GM12878 (cell line): Measurements from ENCODE around the gene PGK1. TPM values are rescaled to one million over a fixed set of nuclear protein-coding genes. Genes with fewer than 3 reads are reported as not detected.

Experiments
- ATAC-seq: fragments of 200-7000 bp; cut with Tn5 transposase; 3 replicates; pipeline ENCODE4 v1.9.1; 2020; ENCODE audit warnings: mild to moderate bottlenecking, moderate library complexity
- BruUV-seq: library from RNA; stranded (reverse); fragments of 400-500 nt; replicated peaks from 2 replicates; lab custom pipeline; 2021; lab: Mats Ljungman, UMichigan
- CTCF ChIA-PET: fragments of 300-600 bp; sonication (Branson Sonifier 250); formaldehyde crosslinking; extraction: SDS; loops from one replicate; lab custom pipeline; 2021; ENCODE audit warnings: inconsistent platforms; lab: Yijun Ruan, JAX
- POLR2A ChIA-PET: fragments of 350-600 bp; formaldehyde crosslinking; extraction: SDS; loops from one replicate; lab custom pipeline; 2021; ENCODE audit warnings: inconsistent platforms; lab: Charles Lee
- RAD21 ChIA-PET: fragments of 300-600 bp; sonication (Branson Sonifier 250); formaldehyde crosslinking; loops from one replicate; lab custom pipeline; 2023; ENCODE audit warnings: antibody characterized with exemption; ENCODE audit not compliant: unreplicated experiment; lab: Charles Lee
- SMC1A ChIA-PET: fragments of 300-600 bp; sonication (Branson Sonifier 250); formaldehyde crosslinking; loops from one replicate; lab custom pipeline; 2023; ENCODE audit not compliant: unreplicated experiment, uncharacterized antibody; lab: Charles Lee
- DNase-seq: peaks from one replicate; pipeline ENCODE4 v3.0.0-alpha.2; 2011; ENCODE audit warnings: low read depth, low spot score
- FAIRE-seq: peaks from 3 replicates; lab custom pipeline; 2011; peaks lifted over from hg19 to GRCh38; lab: Jason Lieb, UNC
- H2AFZ ChIP-seq: 2 replicates; pipeline ENCODE4 v1.6.0; 2011; ENCODE audit warnings: low read depth, low read length, control low read depth; ENCODE audit not compliant: control insufficient read depth
- H3K27ac ChIP-seq: 2 replicates; pipeline ENCODE4 v1.5.1; 2011; ENCODE audit warnings: control low read depth; ENCODE audit not compliant: control insufficient read depth, insufficient read depth
- H3K27me3 ChIP-seq, 2 experiments: replicated peaks in 1 of 2; 2 replicates each; pipeline versions ENCODE4 v1.6.0 to v1.6.1; 2011; ENCODE audit warnings: low read length in 1 of 2; ENCODE audit not compliant: control insufficient read depth in 2 of 2, insufficient read depth in 2 of 2
- H3K36me3 ChIP-seq, 2 experiments: 2 replicates each; pipeline ENCODE4 v1.5.1; 2011; ENCODE audit warnings: low read length in 1 of 2; ENCODE audit not compliant: control insufficient read depth in 2 of 2, insufficient read depth in 2 of 2
- H3K4me1 ChIP-seq: 2 replicates; pipeline ENCODE4 v1.6.1; 2011; ENCODE audit warnings: mild to moderate bottlenecking, low read length, moderate library complexity, mixed read lengths; ENCODE audit not compliant: control insufficient read depth, insufficient read depth
- H3K4me2 ChIP-seq: 2 replicates; pipeline ENCODE4 v1.6.0; 2011; ENCODE audit warnings: control low read depth; ENCODE audit not compliant: control insufficient read depth, insufficient read depth
- H3K4me3 ChIP-seq: fragments of 200-600 bp; sonication (generic); 2 replicates; pipeline ENCODE4 v1.5.1; 2016
- H3K79me2 ChIP-seq: 2 replicates; pipeline ENCODE4 v1.6.0; 2011; ENCODE audit warnings: low read length; ENCODE audit not compliant: control insufficient read depth, insufficient read depth
- H3K9ac ChIP-seq: 2 replicates; pipeline ENCODE4 v1.8.0; 2011; ENCODE audit warnings: low read length, control low read depth, mixed read lengths; ENCODE audit not compliant: control insufficient read depth, insufficient read depth
- H3K9me3 ChIP-seq: replicated peaks from 3 replicates; pipeline ENCODE4 v1.5.1; 2011; ENCODE audit warnings: mild to moderate bottlenecking, low read length; ENCODE audit not compliant: control insufficient read depth, insufficient read depth
- H4K20me1 ChIP-seq: 2 replicates; pipeline ENCODE4 v1.6.0; 2011; ENCODE audit not compliant: control insufficient read depth, insufficient read depth
- ETV6 ChIP-seq, 2 experiments: fragments of 450-650 bp in 1 of 2; IDR thresholded peaks in 1 of 2; conservative IDR thresholded peaks in 1 of 2; 2 replicates each; pipeline ENCODE4 v1.6.1; 2014; ENCODE audit warnings: antibody characterized with exemption in 1 of 2, borderline replicate concordance in 1 of 2, low read depth in 1 of 2, mild to moderate bottlenecking in 1 of 2, moderate library complexity in 1 of 2
- NRF1 ChIP-seq: conservative IDR thresholded peaks from 2 replicates; pipeline ENCODE4 v1.6.1; 2011; ENCODE audit warnings: mild to moderate bottlenecking, low read depth, low read length, improper control_type of control experiment
- POU2F2 ChIP-seq: IDR thresholded peaks from 3 replicates; pipeline ENCODE4 v1.6.1; 2011; ENCODE audit warnings: low read depth, mild to moderate bottlenecking, low read length, borderline replicate concordance
- RUNX3 ChIP-seq: IDR thresholded peaks from 2 replicates; pipeline ENCODE4 v1.6.1; 2012; ENCODE audit warnings: low read length, inconsistent platforms
- SKIL ChIP-seq: fragments of 450-650 bp; IDR thresholded peaks from 2 replicates; pipeline ENCODE4 v1.6.1; 2017; ENCODE audit warnings: mild to moderate bottlenecking, low read depth, inconsistent platforms; ENCODE audit not compliant: poor library complexity, severe bottlenecking
- SMC3 ChIP-seq: IDR thresholded peaks from 2 replicates; pipeline ENCODE4 v1.6.1; 2011; ENCODE audit warnings: low read length, improper control_type of control experiment, borderline replicate concordance
- TAF1 ChIP-seq: IDR thresholded peaks from 2 replicates; pipeline ENCODE4 v1.6.1; 2011; ENCODE audit warnings: mild to moderate bottlenecking, low read depth, low read length, borderline replicate concordance
- TCF3 ChIP-seq: IDR thresholded peaks from 2 replicates; pipeline ENCODE4 v1.6.1; 2012; ENCODE audit warnings: low read depth, mild to moderate bottlenecking, low read length, borderline replicate concordance; ENCODE audit not compliant: insufficient read depth
- WRNIP1 ChIP-seq: IDR thresholded peaks from 2 replicates; pipeline ENCODE4 v1.6.1; 2011; ENCODE audit warnings: low read depth, low read length, improper control_type of control experiment, borderline replicate concordance
- YY1 ChIP-seq: IDR thresholded peaks from 2 replicates; pipeline ENCODE4 v1.6.1; 2011; ENCODE audit warnings: low read depth, mild to moderate bottlenecking, low read length
- ZSCAN29 ChIP-seq: fragments of 450-650 bp; IDR thresholded peaks from 2 replicates; pipeline ENCODE4 v1.6.1; 2017; ENCODE audit warnings: mild to moderate bottlenecking, moderate library complexity
- in situ Hi-C: fragments of 300-500 bp; cut with MboI; formaldehyde crosslinking; loops from 9 replicates; pipeline ENCODE4 v1.14.3; 2018; ENCODE audit warnings: mixed read lengths
- intact Hi-C: fragments of 100-400 bp; cut with micrococcal nuclease; formaldehyde crosslinking; loops from one replicate; pipeline ENCODE4 v1.14.2; 2022; ENCODE audit not compliant: unreplicated experiment
- polyA plus RNA-seq, 11 experiments: library from polyadenylated mRNA; depleted of rRNA in 4 of 11; unstranded in 6 of 11; stranded (reverse) in 5 of 11; fragments of >200 nt; fragmentation: Nextera tagmentation in 4 of 11; fragmentation: Illumina TruSeq in 1 of 11; extraction: Ambion mirVana in 4 of 11; extraction: Trizol in 1 of 11; gene quantifications; 1 replicate in 1 of 11; 2 replicates in 10 of 11; pipeline versions ENCODE4 v1.2.1 to v1.2.3, GENCODE V29; 2011 to 2016; ENCODE audit warnings: inconsistent platforms in 2 of 11, missing spikeins in 2 of 11, low read depth in 1 of 11
- total RNA-seq, 4 experiments: library from RNA; depleted of rRNA in 3 of 4; stranded (reverse); fragments of >200 nt in 3 of 4; fragmentation: Illumina TruSeq in 1 of 4; extraction: Trizol in 1 of 4; gene quantifications; 2 replicates each; pipeline versions ENCODE4 v1.2.1 to v1.2.3, GENCODE V29; 2013 to 2021
- TF ChIP-seq, protein P1 (sequence below), 3 experiments: IDR thresholded peaks in 2 of 3; conservative IDR thresholded peaks in 1 of 3; 2 replicates each; pipeline ENCODE4 v1.5.1; 2011; ENCODE audit warnings: low read depth in 3 of 3, low read length in 3 of 3, mild to moderate bottlenecking in 3 of 3, control low read depth in 2 of 3, moderate library complexity in 2 of 3, inconsistent platforms in 1 of 3, mixed read lengths in 1 of 3; ENCODE audit not compliant: control insufficient read depth in 2 of 3, insufficient read depth in 1 of 3; ENCODE audit errors: extremely low read depth in 1 of 3

PGK1 gene
- total and polyA plus RNA-seq, 10 of the 15 experiments (the other 5 are each of a cell fraction or from before 2014, with no cell fraction given) = 370 to 1,825 (median 629) TPM

DNA sequence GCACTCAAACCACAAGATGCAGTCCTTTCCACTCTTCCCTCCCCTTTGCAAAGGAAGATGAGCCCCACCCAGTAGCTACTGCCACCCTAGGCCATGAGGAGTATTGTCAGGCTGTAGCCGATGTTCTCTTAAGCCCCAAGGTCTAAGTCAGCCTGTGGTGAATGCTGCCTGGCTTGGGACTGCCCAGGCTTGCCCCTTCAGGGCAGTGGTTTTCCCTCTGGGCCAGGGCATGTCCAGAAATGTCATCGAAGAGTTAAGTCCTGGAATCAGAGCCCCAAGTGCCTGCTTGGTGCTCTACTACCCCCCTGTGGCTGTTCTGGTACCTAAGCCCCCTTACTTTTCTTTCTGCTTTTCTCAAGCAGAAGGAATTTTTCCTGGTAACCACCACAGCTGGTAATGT lies 11.8 kb upstream of the PGK1 start (continued):
- peak; percentile 17 for TF ChIP-seq SKIL
- TF ChIP-seq YY1 = no peak
- TF ChIP-seq WRNIP1 = no peak
- TF ChIP-seq, protein P1, sequence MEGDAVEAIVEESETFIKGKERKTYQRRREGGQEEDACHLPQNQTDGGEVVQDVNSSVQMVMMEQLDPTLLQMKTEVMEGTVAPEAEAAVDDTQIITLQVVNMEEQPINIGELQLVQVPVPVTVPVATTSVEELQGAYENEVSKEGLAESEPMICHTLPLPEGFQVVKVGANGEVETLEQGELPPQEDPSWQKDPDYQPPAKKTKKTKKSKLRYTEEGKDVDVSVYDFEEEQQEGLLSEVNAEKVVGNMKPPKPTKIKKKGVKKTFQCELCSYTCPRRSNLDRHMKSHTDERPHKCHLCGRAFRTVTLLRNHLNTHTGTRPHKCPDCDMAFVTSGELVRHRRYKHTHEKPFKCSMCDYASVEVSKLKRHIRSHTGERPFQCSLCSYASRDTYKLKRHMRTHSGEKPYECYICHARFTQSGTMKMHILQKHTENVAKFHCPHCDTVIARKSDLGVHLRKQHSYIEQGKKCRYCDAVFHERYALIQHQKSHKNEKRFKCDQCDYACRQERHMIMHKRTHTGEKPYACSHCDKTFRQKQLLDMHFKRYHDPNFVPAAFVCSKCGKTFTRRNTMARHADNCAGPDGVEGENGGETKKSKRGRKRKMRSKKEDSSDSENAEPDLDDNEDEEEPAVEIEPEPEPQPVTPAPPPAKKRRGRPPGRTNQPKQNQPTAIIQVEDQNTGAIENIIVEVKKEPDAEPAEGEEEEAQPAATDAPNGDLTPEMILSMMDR (IDR thresholded peaks at IDR 0.05 in 2 of 3, conservative IDR thresholded peaks at IDR 0.05 in 1 of 3; ENCODE audit: control insufficient read depth in 2 of 3, extremely low read depth in 1 of 3, insufficient read depth in 1 of 3, low read depth in 3 of 3, low read length in 3 of 3) = peak; percentile 45; a peak in 5 of 6 replicates
- no peak for TF ChIP-seq NRF1
- peak; percentile 33; the same call in 1 of the 2 replicates for TF ChIP-seq RUNX3
- TF ChIP-seq SMC3 = peak; percentile 27; the same call in 1 of the 2 replicates
- TF ChIP-seq ETV6 (conservative IDR thresholded peaks at IDR 0.05 in 1 of 2, IDR thresholded peaks at IDR 0.05 in 1 of 2; ENCODE audit: borderline replicate concordance in 1 of 2, low read depth in 1 of 2) = no peak

DNA sequence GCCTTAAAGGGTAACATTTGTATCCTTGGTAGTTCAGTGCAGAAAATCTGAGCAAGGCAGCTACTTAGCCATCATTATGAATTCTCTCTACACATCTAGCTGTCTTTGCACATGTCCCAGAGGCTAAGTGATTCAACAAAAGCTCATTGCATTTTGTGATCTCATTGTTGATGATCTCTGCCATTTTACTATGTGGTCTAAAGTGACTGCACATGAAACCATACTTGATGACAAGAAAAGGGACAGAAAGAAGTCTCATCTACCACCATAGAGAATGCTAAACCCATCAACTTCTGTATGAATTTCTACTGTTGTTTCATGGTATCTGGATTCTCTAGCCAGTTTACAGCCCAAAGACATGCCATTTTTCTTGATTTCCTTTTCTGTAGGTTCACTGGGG lies 5.9 kb upstream of the PGK1 start:
- Histone ChIP-seq H3K36me3 (no peaks in the 10 kb centered on the region), H4K20me1 (no peaks in the 10 kb centered on the region), H3K4me2 (no peak overlapping the region), H3K9ac (no peak overlapping the region), H2AFZ (no peak overlapping the region), H3K4me1 (no peaks in the 10 kb centered on the region; the same call in 1 of the 2 replicates), H3K79me2 (no peaks in the 10 kb centered on the region), H3K27me3 (no peaks in the 10 kb centered on the region), H3K9me3 (peaks cover 4% of the 10 kb centered on the region; the same call in 2 of the 3 replicates), H3K27ac (no peak overlapping the region), H3K4me3 (no peak overlapping the region)
- no peak for ATAC-seq
- intact Hi-C loops = no loop called here
- CTCF ChIA-PET = interaction anchor here (1.4 kb wide), 1 partner anchor 187 kb away, joined by 4 read pairs; the partner anchor contains the start of gene ATP7A
- SMC1A ChIA-PET = interaction anchor here (1.5 to 1.9 kb wide), 2 partner anchors 33 to 73 kb away, joined by 5 read pairs; no protein-coding TSS in a partner anchor
- in situ Hi-C loops = no loop called here
- no peak for DNase-seq
- no peak for TF ChIP-seq ZSCAN29
- TF ChIP-seq TCF3 = no peak
- TF ChIP-seq POU2F2 = no peak
- TF ChIP-seq TAF1 = no peak
- BruUV-seq = no TSS peak
- no peak for FAIRE-seq
- RAD21 ChIA-PET = no interaction called here
- POLR2A ChIA-PET = no interaction called here
